Left ventricle myocardium superior (tissue), 1 donor: Measurements from ENCODE around the gene CDCP1. TPM values are rescaled to one million over a fixed set of nuclear protein-coding genes. Genes with fewer than 3 reads are reported as not detected.
A peak's percentile ranks its signal among the peaks of the same experiment; 100 is the strongest.

ENCODE experiments used
- ATAC-seq: fragments of 200-7000 bp; cut with Tn5 transposase; one replicate; pipeline ENCODE4 v1.9.1; 2020; ENCODE audit warnings: mild to moderate bottlenecking, moderate library complexity
- DNase-seq: peaks from one replicate; pipeline ENCODE4 v3.0.0-alpha.2; 2020
- intact Hi-C: fragments of 100-400 bp; cut with micrococcal nuclease; formaldehyde crosslinking; loops from one replicate; pipeline ENCODE4 v1.11.0; 2022
- total RNA-seq: library from RNA; stranded (reverse); fragmentation: NEBNext Ultra II Directional; extraction: Animal tissue kit (Norgen Biotek cat#: 25700); gene quantifications from one replicate; pipeline ENCODE4 v1.2.1, GENCODE V29; 2021
- donor health status: DM: no; HTN: yes; CAD: no; lungs with severe emphysema.

CDCP1 gene
- total RNA-seq, 1 donor from 2014 or later: 0.30 TPM

- intact Hi-C loops: loop anchor here (5.0 kb wide), 1 partner anchor 168 kb away; no protein-coding TSS in a partner anchor
- DNase-seq (no peak), ATAC-seq (peak; percentile 18)
These were observed 102.4 kb downstream of the CDCP1 start for GRCh38 chr3:45043728-45044299.

- intact Hi-C loops: loop anchor here (5.0 kb wide), 1 partner anchor 170 kb away; no protein-coding TSS in a partner anchor
- ATAC-seq (no peak), DNase-seq (no peak)
These were observed 104.0 kb downstream of the CDCP1 start for GRCh38 chr3:45042162-45042561.

- intact Hi-C loops: loop anchor here (5.0 kb wide), 1 partner anchor 171 kb away; no protein-coding TSS in a partner anchor
- DNase-seq (no peak), ATAC-seq (no peak)
These were observed 104.5 kb downstream of the CDCP1 start for GRCh38 chr3:45041666-45042065.

GRCh38 chr3:45037720-45038455 is 108.3 kb downstream of the CDCP1 start:
- intact Hi-C loops: no loop called here
- DNase-seq (peak; percentile 91), ATAC-seq (peak; percentile 79)

- DNase-seq (peak; percentile 64), ATAC-seq (peak; percentile 52)
- intact Hi-C loops: no loop called here
These were observed 110.5 kb downstream of the CDCP1 start for GRCh38 chr3:45035441-45036301.

- peak; percentile 76 for DNase-seq
- intact Hi-C loops: no loop called here
- ATAC-seq: peak; percentile 56
These were observed 111.4 kb downstream of the CDCP1 start for GRCh38 chr3:45034612-45035252.

GRCh38 chr3:45033791-45034190 is 112.4 kb downstream of the CDCP1 start:
- ATAC-seq: no peak

More at GRCh38 chr3:45033791-45034190, 112.4 kb downstream of the CDCP1 start:
- intact Hi-C loops: no loop called here
- DNase-seq: no peak

Other genes with a start within 250 kb of the CDCP1 start
- 39.1 TPM for gene ZDHHC3, start 170.2 kb downstream of the CDCP1 start, total RNA-seq
- gene EXOSC7, start 170.1 kb downstream of the CDCP1 start, total RNA-seq: 25.0 TPM
- 68.0 TPM for gene CLEC3B, start 120.1 kb downstream of the CDCP1 start, total RNA-seq
- 0.82 TPM for gene TMEM158, start 79.9 kb upstream of the CDCP1 start, total RNA-seq
- 15.4 TPM for gene LARS2, start 242.2 kb upstream of the CDCP1 start, total RNA-seq